GM12878 (cell line): ENCODE data around the gene ADAMTSL4.

Experiments
- BCL3 ChIP-seq: IDR thresholded peaks from 2 replicates; pipeline ENCODE4 v1.6.1; 2011; ENCODE audit warnings: borderline replicate concordance, low read depth, mild to moderate bottlenecking, moderate library complexity, low read length; ENCODE audit not compliant: insufficient read depth, poor library complexity, severe bottlenecking
- CTCF ChIP-seq, 3 experiments: IDR thresholded peaks in 2 of 3; conservative IDR thresholded peaks in 1 of 3; 2 replicates each; pipeline ENCODE4 v1.5.1; 2011; ENCODE audit warnings: low read depth in 3 of 3, low read length in 3 of 3, mild to moderate bottlenecking in 3 of 3, control low read depth in 2 of 3, moderate library complexity in 2 of 3, inconsistent platforms in 1 of 3, mixed read lengths in 1 of 3; ENCODE audit not compliant: control insufficient read depth in 2 of 3, insufficient read depth in 1 of 3; ENCODE audit errors: extremely low read depth in 1 of 3
- CUX1 ChIP-seq: IDR thresholded peaks from 2 replicates; pipeline ENCODE4 v1.6.1; 2012; ENCODE audit warnings: improper control_type of control experiment, low read depth, low read length; ENCODE audit not compliant: insufficient replicate concordance
- EP300 ChIP-seq, 2 experiments: fragments of 150-350 bp in 1 of 2; IDR thresholded peaks; 2 replicates each; pipeline ENCODE4 v1.6.1; 2011 to 2012; ENCODE audit warnings: low read depth in 2 of 2, low read length in 2 of 2, borderline replicate concordance in 1 of 2, improper control_type of control experiment in 1 of 2, inconsistent platforms in 1 of 2; ENCODE audit not compliant: control insufficient read depth in 1 of 2
- EZH2 ChIP-seq: IDR thresholded peaks from 2 replicates; pipeline ENCODE4 v1.6.1; 2012; ENCODE audit warnings: low read depth, mild to moderate bottlenecking, control low read depth, inconsistent platforms, low read length, borderline replicate concordance; ENCODE audit not compliant: control insufficient read depth
- FOXM1 ChIP-seq: IDR thresholded peaks from 2 replicates; pipeline ENCODE4 v1.6.1; 2012; ENCODE audit warnings: low read depth, mild to moderate bottlenecking, inconsistent platforms, low read length, moderate library complexity
- JUNB ChIP-seq: IDR thresholded peaks from 2 replicates; pipeline ENCODE4 v1.6.1; 2016; ENCODE audit warnings: antibody characterized with exemption, mild to moderate bottlenecking
- NFYB ChIP-seq: IDR thresholded peaks from 2 replicates; pipeline ENCODE4 v1.6.1; 2011; ENCODE audit warnings: low read depth, mild to moderate bottlenecking, low read length, improper control_type of control experiment, moderate library complexity; ENCODE audit not compliant: insufficient read depth
- NR2C2 ChIP-seq: IDR thresholded peaks from 2 replicates; pipeline ENCODE4 v1.6.1; 2011; ENCODE audit warnings: borderline replicate concordance, low read depth; ENCODE audit not compliant: control insufficient read depth, insufficient read length
- POLR2AphosphoS5 ChIP-seq: IDR thresholded peaks from 2 replicates; pipeline ENCODE4 v1.6.1; 2011; ENCODE audit warnings: mild to moderate bottlenecking, low read length, inconsistent platforms
- SP1 ChIP-seq: IDR thresholded peaks from one replicate; pipeline ENCODE4 v1.6.1; 2011; ENCODE audit warnings: low read depth, low read length
- ZBTB33 ChIP-seq: fragments of 450-650 bp; IDR thresholded peaks from 2 replicates; pipeline ENCODE4 v1.6.1; 2017; ENCODE audit warnings: mild to moderate bottlenecking

GRCh38 chr1:150609732-150610131 is 60.5 kb downstream of the ADAMTSL4 start:
- no peak for TF ChIP-seq NFYB
- TF ChIP-seq BCL3: no peak
- no peak for TF ChIP-seq SP1
- no peak for TF ChIP-seq ZBTB33
- TF ChIP-seq FOXM1: no peak
- TF ChIP-seq EP300 (IDR thresholded peaks at IDR 0.05; ENCODE audit: borderline replicate concordance in 1 of 2, control insufficient read depth in 1 of 2, low read depth in 2 of 2, low read length in 2 of 2): no peak
- no peak for TF ChIP-seq CTCF (IDR thresholded peaks at IDR 0.05 in 2 of 3, conservative IDR thresholded peaks at IDR 0.05 in 1 of 3; ENCODE audit: control insufficient read depth in 2 of 3, extremely low read depth in 1 of 3, insufficient read depth in 1 of 3, low read depth in 3 of 3, low read length in 3 of 3)
- no peak for TF ChIP-seq NR2C2
- no peak for TF ChIP-seq POLR2AphosphoS5
- no peak for TF ChIP-seq CUX1
- no peak for TF ChIP-seq JUNB
- TF ChIP-seq EZH2: no peak
